ENCODE measurements around the gene CGB8.
"Not testable (repeated sequence)": the region's sequence is repeated elsewhere in the genome, so short reads cannot be mapped to it uniquely, and the experiment has no call there.

- TF ChIP-seq, protein P1, sequence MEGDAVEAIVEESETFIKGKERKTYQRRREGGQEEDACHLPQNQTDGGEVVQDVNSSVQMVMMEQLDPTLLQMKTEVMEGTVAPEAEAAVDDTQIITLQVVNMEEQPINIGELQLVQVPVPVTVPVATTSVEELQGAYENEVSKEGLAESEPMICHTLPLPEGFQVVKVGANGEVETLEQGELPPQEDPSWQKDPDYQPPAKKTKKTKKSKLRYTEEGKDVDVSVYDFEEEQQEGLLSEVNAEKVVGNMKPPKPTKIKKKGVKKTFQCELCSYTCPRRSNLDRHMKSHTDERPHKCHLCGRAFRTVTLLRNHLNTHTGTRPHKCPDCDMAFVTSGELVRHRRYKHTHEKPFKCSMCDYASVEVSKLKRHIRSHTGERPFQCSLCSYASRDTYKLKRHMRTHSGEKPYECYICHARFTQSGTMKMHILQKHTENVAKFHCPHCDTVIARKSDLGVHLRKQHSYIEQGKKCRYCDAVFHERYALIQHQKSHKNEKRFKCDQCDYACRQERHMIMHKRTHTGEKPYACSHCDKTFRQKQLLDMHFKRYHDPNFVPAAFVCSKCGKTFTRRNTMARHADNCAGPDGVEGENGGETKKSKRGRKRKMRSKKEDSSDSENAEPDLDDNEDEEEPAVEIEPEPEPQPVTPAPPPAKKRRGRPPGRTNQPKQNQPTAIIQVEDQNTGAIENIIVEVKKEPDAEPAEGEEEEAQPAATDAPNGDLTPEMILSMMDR (IDR thresholded peaks at IDR 0.05) = not testable (repeated sequence)
- not testable (repeated sequence) for TF ChIP-seq JUN (IDR thresholded peaks at IDR 0.05); RNF2 (IDR thresholded peaks at IDR 0.05; ENCODE audit: borderline replicate concordance, low read depth); SMC3 (IDR thresholded peaks at IDR 0.05); EP300 (IDR thresholded peaks at IDR 0.05); CEBPB (IDR thresholded peaks at IDR 0.05); POLR2A (IDR thresholded peaks at IDR 0.05; ENCODE audit: low read length); HDAC2 (IDR thresholded peaks at IDR 0.05)
- TF ChIP-seq, protein P2, sequence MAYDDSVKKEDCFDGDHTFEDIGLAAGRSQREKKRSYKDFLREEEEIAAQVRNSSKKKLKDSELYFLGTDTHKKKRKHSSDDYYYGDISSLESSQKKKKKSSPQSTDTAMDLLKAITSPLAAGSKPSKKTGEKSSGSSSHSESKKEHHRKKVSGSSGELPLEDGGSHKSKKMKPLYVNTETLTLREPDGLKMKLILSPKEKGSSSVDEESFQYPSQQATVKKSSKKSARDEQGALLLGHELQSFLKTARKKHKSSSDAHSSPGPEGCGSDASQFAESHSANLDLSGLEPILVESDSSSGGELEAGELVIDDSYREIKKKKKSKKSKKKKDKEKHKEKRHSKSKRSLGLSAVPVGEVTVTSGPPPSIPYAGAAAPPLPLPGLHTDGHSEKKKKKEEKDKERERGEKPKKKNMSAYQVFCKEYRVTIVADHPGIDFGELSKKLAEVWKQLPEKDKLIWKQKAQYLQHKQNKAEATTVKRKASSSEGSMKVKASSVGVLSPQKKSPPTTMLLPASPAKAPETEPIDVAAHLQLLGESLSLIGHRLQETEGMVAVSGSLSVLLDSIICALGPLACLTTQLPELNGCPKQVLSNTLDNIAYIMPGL (CRISPR knock-in tag; IDR thresholded peaks at IDR 0.05; ENCODE audit: borderline replicate concordance) = not testable (repeated sequence)
Measured at GRCh38 chr19:49024233-49024632, 24.7 kb downstream of the CGB8 start, which contains the start of gene CGB3.

Measured in A549 (cell line).